Adipocyte (in vitro differentiated cells): ENCODE measurements around the gene YWHAE.
"Not testable (repeated sequence)": the region's sequence is repeated elsewhere in the genome, so short reads cannot be mapped to it uniquely, and the experiment has no call there.

Experiments
- DNase-seq: peaks from one replicate; pipeline ENCODE4 v3.0.0-alpha.2; 2015; ENCODE audit warnings: low read depth
- H3K27me3 ChIP-seq: replicated peaks from 2 replicates; pipeline ENCODE4 v1.7.0; 2013; ENCODE audit warnings: mild to moderate bottlenecking, low read length, moderate library complexity; ENCODE audit not compliant: control insufficient read depth, insufficient read depth
- H3K36me3 ChIP-seq: 2 replicates; pipeline ENCODE4 v1.7.0; 2013; ENCODE audit warnings: low read length, mild to moderate bottlenecking, moderate library complexity; ENCODE audit not compliant: control insufficient read depth, insufficient read depth, severe bottlenecking
- H3K4me1 ChIP-seq: 2 replicates; pipeline ENCODE4 v1.7.0; 2013; ENCODE audit warnings: mild to moderate bottlenecking, low read length, moderate library complexity; ENCODE audit not compliant: control insufficient read depth, insufficient read depth
- H3K4me3 ChIP-seq: 2 replicates; pipeline ENCODE4 v1.7.0; 2013; ENCODE audit warnings: mild to moderate bottlenecking, low read length, moderate library complexity
- H3K9ac ChIP-seq: 2 replicates; pipeline ENCODE4 v1.7.0; 2013; ENCODE audit warnings: mild to moderate bottlenecking, low read length, moderate library complexity
- H3K9me3 ChIP-seq: 2 replicates; pipeline ENCODE4 v1.7.0; 2013; ENCODE audit warnings: mild to moderate bottlenecking, low read length, moderate library complexity; ENCODE audit not compliant: control insufficient read depth

Gene YWHAE

DNA sequence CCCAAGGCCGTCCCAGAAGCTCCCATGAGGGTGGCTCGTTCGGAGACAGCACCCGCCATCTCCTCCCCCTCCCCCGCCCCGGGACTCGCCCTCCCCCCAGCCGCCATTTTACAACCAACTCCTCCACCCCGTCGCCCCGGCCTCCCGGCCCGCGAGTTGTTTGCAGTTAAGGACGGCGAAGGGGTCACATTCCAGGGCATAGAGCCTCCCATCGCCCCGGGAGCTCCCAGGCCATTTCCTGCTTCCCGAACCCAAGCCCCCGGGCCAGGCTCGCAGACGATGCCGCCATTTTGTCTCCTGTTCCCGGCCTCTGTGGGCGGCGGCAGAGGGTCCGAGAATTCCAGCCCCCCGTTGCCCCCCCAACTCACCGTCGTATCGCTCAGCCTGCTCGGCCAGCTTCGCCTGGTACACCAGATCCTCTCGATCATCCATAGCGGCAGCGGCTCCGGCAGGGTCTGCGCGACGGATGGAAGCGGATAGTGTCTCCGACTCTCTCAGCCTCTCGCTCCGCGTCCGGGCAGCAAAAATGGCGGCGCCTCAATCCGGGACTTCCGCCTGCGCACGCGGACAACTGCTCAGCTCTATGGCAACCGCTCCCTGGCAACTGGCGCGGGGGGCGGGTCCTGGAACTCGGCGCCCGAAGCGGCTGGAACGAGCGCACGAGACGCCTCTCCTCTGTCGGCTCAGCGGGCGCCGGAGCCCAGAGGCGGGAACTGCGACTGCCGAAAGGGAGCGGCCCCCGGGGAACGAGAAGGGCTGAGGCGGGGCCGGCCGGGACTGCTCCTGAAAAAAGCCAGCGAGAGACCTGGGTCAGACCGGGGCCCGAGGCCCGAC lies at the start of gene YWHAE:
Gene YWHAE (minus strand): TSS at position 544 of the 834 bp plus-strand sequence. CDS start 112 bp downstream, at position 432.
- peaks cover 22% of the 10 kb centered on the region for H3K4me1 ChIP-seq
- peak; percentile 99 for DNase-seq
- no peaks in the 10 kb centered on the region for H3K9me3 ChIP-seq
- no peaks in the 10 kb centered on the region for H3K36me3 ChIP-seq
- peak within 1 kb of the TSS; percentile 98 for H3K9ac ChIP-seq
- H3K27me3 ChIP-seq, result no peaks in the 10 kb centered on the region
- peak within 1 kb of the TSS; percentile 100 for H3K4me3 ChIP-seq

DNA sequence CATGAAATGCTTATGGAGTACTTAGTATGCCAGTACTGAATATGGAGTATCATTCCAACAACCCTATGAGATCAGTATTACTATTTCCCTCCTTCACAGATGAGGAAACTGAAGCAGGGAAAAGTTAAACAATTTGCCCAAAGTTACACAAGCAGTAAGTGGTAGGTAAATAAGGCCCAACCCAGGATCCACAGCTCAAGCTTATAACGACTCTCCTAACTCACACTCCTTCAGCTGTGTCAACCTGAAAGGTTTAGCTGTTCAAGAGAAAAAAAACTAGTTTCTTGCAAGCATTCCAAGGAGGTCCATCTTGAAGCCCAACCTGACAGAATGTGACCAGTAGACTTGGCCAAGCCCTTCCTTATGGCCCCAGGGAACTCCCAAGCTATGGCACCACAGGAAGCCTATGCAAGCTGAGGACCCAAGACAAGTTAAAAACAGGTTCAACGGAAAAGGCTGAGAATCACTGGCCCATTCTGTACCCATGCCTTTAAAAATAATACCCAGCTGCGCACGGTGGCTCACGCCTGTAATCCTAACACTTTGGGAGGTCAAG lies 49.5 kb upstream of the YWHAE start:
- H3K4me1 ChIP-seq, result peaks cover 22% of the 10 kb centered on the region
- no peaks in the 10 kb centered on the region for H3K9me3 ChIP-seq
- peaks cover 17% of the 10 kb centered on the region for H3K36me3 ChIP-seq
- H3K27me3 ChIP-seq, result no peaks in the 10 kb centered on the region
- no peak overlapping the region for H3K9ac ChIP-seq
- DNase-seq, result no peak
- H3K4me3 ChIP-seq, result no peak overlapping the region

DNA sequence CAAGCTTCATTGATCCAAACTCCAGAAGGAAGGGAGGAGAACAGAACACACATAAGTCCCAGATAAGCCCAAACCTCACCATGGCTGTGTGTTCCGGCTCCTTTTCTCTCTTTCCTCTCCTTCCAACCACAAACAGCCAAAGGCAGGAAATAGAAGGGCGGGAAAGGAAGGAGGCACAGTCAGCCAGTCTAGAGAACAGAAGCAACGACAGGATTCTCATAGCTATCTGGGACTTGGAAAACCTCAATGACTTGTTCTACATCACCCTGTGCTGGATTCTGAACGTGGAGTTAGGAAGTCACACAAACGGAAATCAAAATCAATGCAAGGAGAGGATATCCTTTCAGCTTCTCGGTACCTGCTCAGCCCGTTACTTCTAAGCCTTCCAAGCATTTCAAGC lies 47.0 kb upstream of the YWHAE start:
- Histone ChIP-seq H3K9me3 (no peaks in the 10 kb centered on the region), H3K4me1 (peaks cover 4% of the 10 kb centered on the region), H3K36me3 (peaks cover 2% of the 10 kb centered on the region), H3K9ac (no peak overlapping the region), H3K27me3 (no peaks in the 10 kb centered on the region), H3K4me3 (no peak overlapping the region)
- no peak for DNase-seq

DNA sequence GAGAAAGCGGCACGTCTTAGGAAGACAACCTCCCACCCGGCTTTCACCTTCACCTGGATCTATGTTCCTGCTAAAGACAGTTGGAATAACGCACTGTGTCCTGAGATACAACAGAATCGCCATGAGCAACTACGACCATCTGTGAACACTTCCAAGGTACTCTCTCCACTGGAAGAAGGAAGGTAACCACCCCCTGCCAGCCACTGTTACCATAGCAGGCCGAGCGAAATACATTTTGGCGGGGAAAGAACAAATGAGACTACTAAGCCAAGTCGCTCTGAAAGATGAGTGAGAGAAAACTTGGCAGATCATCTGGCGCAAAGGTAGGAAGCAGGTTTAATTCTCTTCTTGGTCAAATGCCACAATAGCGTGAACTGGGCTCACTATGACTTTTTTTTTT lies 46.2 kb upstream of the YWHAE start:
- DNase-seq, result no peak
- Histone ChIP-seq H3K9ac (no peak overlapping the region), H3K4me1 (peaks cover 4% of the 10 kb centered on the region), H3K9me3 (no peaks in the 10 kb centered on the region), H3K36me3 (no peaks in the 10 kb centered on the region), H3K27me3 (no peaks in the 10 kb centered on the region), H3K4me3 (no peak overlapping the region)

DNA sequence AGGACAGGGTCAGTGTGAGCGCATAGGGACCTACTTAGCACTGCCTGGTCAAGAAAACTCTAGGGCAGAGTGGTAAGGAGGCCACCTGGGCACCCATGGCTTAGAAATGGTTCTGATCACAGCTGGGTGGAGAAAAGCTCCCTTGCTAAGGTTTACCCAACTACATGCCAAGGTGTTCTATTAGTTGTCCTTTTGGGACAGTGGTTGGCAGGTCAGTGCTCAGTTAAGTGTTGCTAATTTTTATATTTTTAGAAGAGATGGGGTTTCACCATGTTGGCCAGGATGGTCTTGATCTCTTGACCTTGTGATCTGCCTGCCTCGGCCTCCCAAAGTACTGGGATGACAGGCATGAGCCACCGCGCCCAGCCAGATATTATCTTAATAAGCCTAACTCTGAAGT lies 45.7 kb upstream of the YWHAE start:
- H3K36me3 ChIP-seq, H3K4me1 ChIP-seq, H3K9me3 ChIP-seq, H3K4me3 ChIP-seq, DNase-seq, H3K27me3 ChIP-seq, H3K9ac ChIP-seq: not testable (repeated sequence)

DNA sequence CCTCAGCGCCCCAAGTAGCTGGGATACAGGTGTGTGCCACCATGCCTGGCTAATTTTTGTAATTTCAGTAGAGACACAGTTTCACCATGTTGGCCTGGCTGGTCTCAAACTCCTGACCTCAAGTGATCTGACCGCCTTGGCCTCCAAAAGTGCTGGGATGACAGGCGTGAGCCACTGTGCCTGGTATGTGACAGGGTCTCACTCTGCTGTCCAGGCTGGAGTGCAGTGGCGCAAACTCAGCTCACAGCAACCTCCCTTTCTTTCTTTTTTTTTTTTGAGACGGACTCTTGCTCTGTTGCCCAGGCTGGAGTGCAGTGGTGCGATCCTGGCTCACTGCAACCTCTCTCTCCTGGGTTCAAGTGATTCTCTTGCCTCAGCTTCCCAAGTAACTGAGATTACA lies 42.7 kb upstream of the YWHAE start:
- DNase-seq, H3K9me3 ChIP-seq, H3K36me3 ChIP-seq, H3K4me3 ChIP-seq, H3K27me3 ChIP-seq, H3K9ac ChIP-seq: not testable (repeated sequence)
- peaks cover 14% of the 10 kb centered on the region for H3K4me1 ChIP-seq

DNA sequence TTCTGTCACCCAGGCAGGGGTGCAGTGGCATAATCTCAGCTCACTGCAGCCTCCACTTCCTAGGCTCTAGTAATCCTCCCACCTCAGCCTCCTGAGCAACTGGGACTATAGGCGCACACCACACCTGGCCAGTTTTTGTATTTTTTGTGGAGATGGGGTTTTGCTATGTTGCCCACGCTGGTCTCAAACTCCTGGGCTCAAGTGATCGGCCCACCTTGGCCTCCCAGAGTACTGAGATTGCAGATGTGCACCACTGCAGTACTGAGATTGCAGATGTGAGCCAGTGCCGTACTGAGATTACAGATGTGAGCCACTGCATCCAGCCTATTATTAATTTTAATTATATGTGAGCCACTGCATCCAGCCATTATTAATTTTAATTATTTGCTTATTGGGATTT lies 42.2 kb upstream of the YWHAE start:
- Histone ChIP-seq H3K36me3 (peaks cover 6% of the 10 kb centered on the region), H3K27me3 (no peaks in the 10 kb centered on the region), H3K9me3 (no peaks in the 10 kb centered on the region), H3K4me3 (no peak overlapping the region), H3K4me1 (peaks cover 14% of the 10 kb centered on the region), H3K9ac (no peak overlapping the region)
- DNase-seq, result no peak

DNA sequence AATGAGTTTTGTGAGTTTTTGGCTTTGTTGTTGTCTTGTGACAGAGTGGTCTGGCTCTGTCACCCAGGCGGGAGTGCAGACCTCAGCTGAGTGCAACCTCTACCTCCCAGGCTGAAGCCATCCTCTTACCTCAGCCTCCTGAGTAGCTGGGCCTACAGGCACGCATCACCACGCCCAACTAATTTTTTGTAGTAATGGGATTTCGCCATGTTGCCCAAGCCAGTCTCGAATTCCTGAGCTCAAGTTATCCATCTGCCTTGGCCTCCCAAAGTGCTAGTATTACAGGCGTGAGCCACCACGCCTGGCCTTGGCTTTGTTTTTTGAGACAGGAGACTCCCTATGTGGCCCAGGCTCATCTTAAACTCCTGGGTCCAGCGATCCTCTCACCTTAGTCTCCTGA lies 40.9 kb upstream of the YWHAE start:
- H3K9ac ChIP-seq, result no peak overlapping the region
- no peaks in the 10 kb centered on the region for H3K9me3 ChIP-seq
- H3K36me3 ChIP-seq, result peaks cover 18% of the 10 kb centered on the region
- DNase-seq, result no peak
- no peak overlapping the region for H3K4me3 ChIP-seq
- no peaks in the 10 kb centered on the region for H3K27me3 ChIP-seq
- peaks cover 14% of the 10 kb centered on the region for H3K4me1 ChIP-seq

DNA sequence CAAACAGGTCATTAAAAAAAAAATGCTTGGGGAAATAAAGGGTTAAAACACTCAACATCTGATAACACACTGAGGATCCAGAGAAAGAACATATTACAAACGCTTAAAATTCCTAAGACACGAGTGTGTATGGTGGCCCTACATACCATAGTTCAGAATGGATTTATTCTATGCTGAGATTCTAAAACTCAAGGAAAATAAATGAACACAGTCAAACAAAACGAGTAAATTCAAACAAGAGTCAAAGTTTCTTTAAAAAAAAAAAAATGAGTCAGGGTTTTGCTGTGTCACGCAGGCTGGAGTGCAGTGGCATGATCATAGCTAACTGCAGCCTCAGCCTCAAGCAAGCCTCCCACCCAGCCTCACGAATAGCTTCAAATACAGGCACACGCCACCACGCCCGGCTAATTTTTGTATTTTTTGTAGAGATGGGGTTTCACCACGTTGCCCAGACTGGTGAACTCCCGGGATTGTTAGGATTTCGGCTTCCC lies 38.6 kb upstream of the YWHAE start:
- peak; percentile 68 for DNase-seq
- Histone ChIP-seq H3K9ac (peak overlapping the region; percentile 56), H3K27me3 (no peaks in the 10 kb centered on the region), H3K9me3 (no peaks in the 10 kb centered on the region), H3K4me3 (peak overlapping the region; percentile 28), H3K36me3 (peaks cover 39% of the 10 kb centered on the region), H3K4me1 (peaks cover 14% of the 10 kb centered on the region)

DNA sequence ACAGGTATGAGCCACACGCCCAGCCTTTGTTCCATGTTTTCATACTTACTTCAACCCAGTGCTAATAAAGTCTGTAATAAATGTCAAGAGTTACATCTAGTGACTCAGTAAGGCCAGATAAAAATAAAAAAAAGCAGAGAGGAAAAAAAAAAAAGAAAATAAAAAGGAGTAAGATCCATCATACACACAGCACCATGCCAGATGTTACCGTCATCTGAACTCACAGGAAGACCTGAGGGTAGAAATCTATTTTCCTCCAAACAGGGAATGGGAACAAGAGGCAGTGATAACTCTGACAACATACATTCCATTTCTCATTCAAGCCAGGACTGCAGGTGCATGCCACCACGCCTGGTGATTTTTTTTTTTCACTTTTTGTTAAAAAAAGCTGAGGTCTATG lies 35.3 kb upstream of the YWHAE start:
- Histone ChIP-seq H3K9ac (no peak overlapping the region), H3K36me3 (peaks cover 44% of the 10 kb centered on the region), H3K27me3 (no peaks in the 10 kb centered on the region), H3K4me3 (no peak overlapping the region), H3K4me1 (peaks cover 26% of the 10 kb centered on the region), H3K9me3 (no peaks in the 10 kb centered on the region)
- DNase-seq, result no peak

DNA sequence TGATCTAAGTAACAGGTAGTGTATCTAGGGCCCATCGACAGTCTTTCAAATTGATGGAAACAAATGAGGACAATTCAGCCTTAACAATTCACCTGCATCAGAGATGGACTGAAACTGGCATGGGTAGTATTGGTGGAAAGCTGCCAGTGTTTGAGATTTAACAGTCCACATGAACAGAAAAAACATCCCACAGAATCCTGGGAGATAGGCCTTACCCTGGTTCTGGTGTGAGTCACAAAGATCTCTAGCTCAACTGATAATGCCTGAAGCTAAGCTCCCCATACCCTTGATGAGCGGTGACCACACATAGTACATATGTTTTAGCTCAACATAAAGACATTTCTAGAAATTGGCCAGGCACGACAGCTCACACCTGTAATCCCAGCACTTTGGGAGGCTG lies 34.1 kb upstream of the YWHAE start:
- DNase-seq, result no peak
- Histone ChIP-seq H3K9ac (no peak overlapping the region), H3K27me3 (no peaks in the 10 kb centered on the region), H3K4me3 (no peak overlapping the region), H3K4me1 (peaks cover 26% of the 10 kb centered on the region), H3K36me3 (peaks cover 48% of the 10 kb centered on the region), H3K9me3 (no peaks in the 10 kb centered on the region)
